ENCODE measurements around the gene RFX4. TPM values are rescaled to one million over a fixed set of nuclear protein-coding genes. Genes with fewer than 3 reads are reported as not detected.

The RFX4 gene
- total and polyA plus RNA-seq, 12 donors: 0.01 to 0.11 (median 0.11) TPM; not detected in 9

GRCh38 chr12:106732890-106733289 lies 150.1 kb downstream of the RFX4 start:
- 95 to 96% methylated on average over 5 of the region's 5 CpGs for WGBS, 2 donors

GRCh38 chr12:106733660-106734059 lies 150.9 kb downstream of the RFX4 start:
- no peak for ATAC-seq
- TF ChIP-seq CTCF (IDR thresholded peaks at IDR 0.05): no peak
- H3K4me1 ChIP-seq: no peaks in the 10 kb centered on the region
- H3K4me3 ChIP-seq: no peak overlapping the region
- intact Hi-C loops (cut with DNase I): no loop called here
- H3K36me3 ChIP-seq: no peaks in the 10 kb centered on the region
- no peak overlapping the region for H3K27ac ChIP-seq
- DNase-seq: no peak
- H3K27me3 ChIP-seq: peaks cover 0 to 3% (median 0%) of the 10 kb centered on the region in 7 donors
- WGBS, 2 donors: 83 to 84% methylated on average over 4 of the region's 4 CpGs
- no peaks in the 10 kb centered on the region for H3K9me3 ChIP-seq

More at GRCh38 chr12:106732890-106733289, 150.1 kb downstream of the RFX4 start:
- TF ChIP-seq CTCF (IDR thresholded peaks at IDR 0.05): no peak
- Histone ChIP-seq H3K27me3 (peaks cover 0 to 3% (median 0%) of the 10 kb centered on the region in 7 donors), H3K36me3 (no peaks in the 10 kb centered on the region), H3K4me3 (no peak overlapping the region), H3K9me3 (no peaks in the 10 kb centered on the region), H3K4me1 (no peaks in the 10 kb centered on the region), H3K27ac (no peak overlapping the region)
- intact Hi-C loops (cut with DNase I): no loop called here
- DNase-seq: no peak
- no peak for ATAC-seq

GRCh38 chr12:106736051-106736957 lies 153.5 kb downstream of the RFX4 start:
- DNase-seq (no peak), ATAC-seq (peak in 5 of 8 donors; percentile 15 to 56 (median 43))
- Histone ChIP-seq H3K27ac (no peak overlapping the region), H3K27me3 (peaks cover 0 to 3% (median 0%) of the 10 kb centered on the region in 7 donors), H3K4me3 (no peak overlapping the region), H3K9me3 (no peaks in the 10 kb centered on the region), H3K4me1 (peaks cover 0 to 17% (median 8%) of the 10 kb centered on the region in 9 donors), H3K36me3 (no peaks in the 10 kb centered on the region)
- peak in 1 of 9 donors; percentile 26 for TF ChIP-seq CTCF (IDR thresholded peaks at IDR 0.05)
- intact Hi-C loops (cut with DNase I): no loop called here
- WGBS, 2 donors: 64 to 69% methylated on average over 9 of the region's 9 CpGs

GRCh38 chr12:106739318-106739717 lies 156.5 kb downstream of the RFX4 start:
- H3K27ac ChIP-seq: peak overlapping the region in 5 of 10 donors; percentile 48 to 72 (median 52)
- WGBS, 2 donors: 23 to 29% methylated on average over 4 of the region's 4 CpGs
- H3K27me3 ChIP-seq: peaks cover 0 to 11% (median 0%) of the 10 kb centered on the region in 7 donors
- H3K4me3 ChIP-seq: no peak overlapping the region
- H3K4me1 ChIP-seq: peaks cover 0 to 17% (median 8%) of the 10 kb centered on the region in 9 donors
- ATAC-seq (peak; percentile 34 to 95 (median 86)), DNase-seq (no peak)
- no peaks in the 10 kb centered on the region for H3K9me3 ChIP-seq
- no peaks in the 10 kb centered on the region for H3K36me3 ChIP-seq
- intact Hi-C loops (cut with DNase I): no loop called here
- no peak for TF ChIP-seq CTCF (IDR thresholded peaks at IDR 0.05)
